Peyer's patch (tissue), 4 donors: ENCODE results near the gene BCAS3.

Experiments used
- CTCF ChIP-seq, 6 experiments: fragments of 450-650 bp in 4 of 6; fragments of 200-600 bp in 2 of 6; sonication (generic) in 1 of 6; IDR thresholded peaks; one replicate each; pipeline ENCODE4 v1.5.1; 2017 to 2019; ENCODE audit warnings: antibody characterized with exemption in 6 of 6, mild to moderate bottlenecking in 3 of 6, moderate library complexity in 1 of 6
- POLR2A ChIP-seq, 2 donors: fragments of 450-650 bp; IDR thresholded peaks; one replicate each; pipeline ENCODE4 v1.5.1; 2017; ENCODE audit warnings: antibody characterized with exemption in 2 of 2, mild to moderate bottlenecking in 2 of 2, moderate library complexity in 2 of 2

- TF ChIP-seq CTCF (IDR thresholded peaks at IDR 0.05): no peak
- TF ChIP-seq POLR2A (IDR thresholded peaks at IDR 0.05): no peak
Observed at GRCh38 chr17:61230461-61230860, 552.8 kb downstream of the BCAS3 start.
